ENCODE results near the gene UBTD2. TPM values are rescaled to one million over a fixed set of nuclear protein-coding genes. Genes with fewer than 3 reads are reported as not detected.
"Not testable (repeated sequence)": the region's sequence is repeated elsewhere in the genome, so short reads cannot be mapped to it uniquely, and the experiment has no call there.

UBTD2 gene, protein sequence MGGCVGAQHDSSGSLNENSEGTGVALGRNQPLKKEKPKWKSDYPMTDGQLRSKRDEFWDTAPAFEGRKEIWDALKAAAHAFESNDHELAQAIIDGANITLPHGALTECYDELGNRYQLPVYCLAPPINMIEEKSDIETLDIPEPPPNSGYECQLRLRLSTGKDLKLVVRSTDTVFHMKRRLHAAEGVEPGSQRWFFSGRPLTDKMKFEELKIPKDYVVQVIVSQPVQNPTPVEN
- 1 to 10 TPM; 7.9 to 8.3 TPM for total RNA-seq

GRCh38 chr5:172283020-172283861, at the start of gene UBTD2:
Gene UBTD2 (minus strand): TSS chr5:172283764. CDS start chr5:172283665, 99 bp downstream.
- H3K4me3 Mint-ChIP-seq, result peak within 1 kb of the TSS; percentile 84
- ChIA-PET POLR2A (interaction anchor here (0.6 to 1.5 kb wide), 12 partner anchors 10 to 890 kb away, joined by 3 to 7 read pairs (median 3); partner anchors contain the start of genes FBXW11 and STK10), CTCF (interaction anchor here (0.7 to 2.9 kb wide), 29 partner anchors 8 to 375 kb away, joined by 3 to 32 read pairs (median 4); partner anchors contain the start of genes EFCAB9, FBXW11 and STK10)
- H3K9me3 Mint-ChIP-seq, result no peaks in the 10 kb centered on the region
- peaks cover 21% of the 10 kb centered on the region for H3K4me1 Mint-ChIP-seq (ENCODE audit: low read depth)
- intact Hi-C loops (cut with micrococcal nuclease), result loop anchor here (5.0 kb wide), 2 partner anchors 96 to 171 kb away; partner anchors contain the start of gene STK10
- H3K36me3 Mint-ChIP-seq (ENCODE audit: low read depth), result peaks cover 5% of the 10 kb centered on the region
- peak; percentile 82 for ATAC-seq
- no peaks in the 10 kb centered on the region for H3K27me3 Mint-ChIP-seq
- H3K27ac Mint-ChIP-seq, result peak within 1 kb of the TSS; percentile 81
- TF ChIP-seq, protein P1, sequence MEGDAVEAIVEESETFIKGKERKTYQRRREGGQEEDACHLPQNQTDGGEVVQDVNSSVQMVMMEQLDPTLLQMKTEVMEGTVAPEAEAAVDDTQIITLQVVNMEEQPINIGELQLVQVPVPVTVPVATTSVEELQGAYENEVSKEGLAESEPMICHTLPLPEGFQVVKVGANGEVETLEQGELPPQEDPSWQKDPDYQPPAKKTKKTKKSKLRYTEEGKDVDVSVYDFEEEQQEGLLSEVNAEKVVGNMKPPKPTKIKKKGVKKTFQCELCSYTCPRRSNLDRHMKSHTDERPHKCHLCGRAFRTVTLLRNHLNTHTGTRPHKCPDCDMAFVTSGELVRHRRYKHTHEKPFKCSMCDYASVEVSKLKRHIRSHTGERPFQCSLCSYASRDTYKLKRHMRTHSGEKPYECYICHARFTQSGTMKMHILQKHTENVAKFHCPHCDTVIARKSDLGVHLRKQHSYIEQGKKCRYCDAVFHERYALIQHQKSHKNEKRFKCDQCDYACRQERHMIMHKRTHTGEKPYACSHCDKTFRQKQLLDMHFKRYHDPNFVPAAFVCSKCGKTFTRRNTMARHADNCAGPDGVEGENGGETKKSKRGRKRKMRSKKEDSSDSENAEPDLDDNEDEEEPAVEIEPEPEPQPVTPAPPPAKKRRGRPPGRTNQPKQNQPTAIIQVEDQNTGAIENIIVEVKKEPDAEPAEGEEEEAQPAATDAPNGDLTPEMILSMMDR (IDR thresholded peaks at IDR 0.05), result peak; percentile 76
- DNase-seq, result peak; percentile 82

DNA sequence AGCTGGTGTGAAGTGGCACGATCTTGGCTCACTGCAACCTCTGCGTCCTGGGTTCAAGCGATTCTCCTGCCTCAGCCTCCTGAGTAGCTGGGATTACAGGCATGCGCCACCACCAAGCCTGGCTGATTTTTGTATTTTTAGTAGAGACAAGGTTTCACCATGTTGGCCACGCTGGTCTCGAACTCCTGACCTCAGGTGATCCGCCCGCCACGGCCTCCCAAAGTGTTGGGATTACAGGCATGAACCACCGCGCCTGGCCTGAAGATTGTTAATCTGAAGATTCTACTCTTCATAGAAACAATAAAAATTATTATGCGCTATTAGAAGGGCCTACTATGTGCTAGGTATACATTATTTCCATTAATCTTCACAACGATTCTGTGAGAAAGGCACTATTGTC, 43.3 kb upstream of the UBTD2 start:
- H3K9me3 Mint-ChIP-seq, H3K4me3 Mint-ChIP-seq: not testable (repeated sequence)

DNA sequence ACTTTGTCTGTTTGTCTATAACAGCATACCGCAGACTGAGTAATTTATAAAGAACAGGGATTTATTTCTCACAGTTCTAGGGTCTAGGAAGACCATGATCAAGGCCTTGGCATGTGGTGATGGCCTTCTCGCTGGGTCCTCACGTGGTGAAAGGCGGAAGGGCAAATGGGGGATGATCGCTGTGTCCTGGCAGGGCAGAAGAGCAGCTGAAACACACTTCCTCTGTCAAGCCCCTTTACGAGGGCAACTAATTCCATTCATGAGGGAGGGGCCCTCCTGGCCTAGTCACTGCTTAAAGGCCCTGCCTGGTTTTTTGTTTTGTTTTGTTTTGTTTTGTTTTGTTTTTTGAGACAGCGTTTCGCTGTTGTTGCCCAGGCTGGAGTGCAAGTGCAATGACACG, 41.9 kb upstream of the UBTD2 start:
- DNase-seq (no peak), ATAC-seq (no peak)
- POLR2A ChIA-PET, result no interaction called here
- no peaks in the 10 kb centered on the region for H3K27me3 Mint-ChIP-seq
- H3K4me1 Mint-ChIP-seq (ENCODE audit: low read depth), result peaks cover 3% of the 10 kb centered on the region
- intact Hi-C loops (cut with micrococcal nuclease), result no loop called here
- TF ChIP-seq, protein P1 (IDR thresholded peaks at IDR 0.05), result no peak
- H3K27ac Mint-ChIP-seq, result no peak overlapping the region
- H3K9me3 Mint-ChIP-seq, result no peaks in the 10 kb centered on the region
- CTCF ChIA-PET, result no interaction called here
- H3K36me3 Mint-ChIP-seq (ENCODE audit: low read depth), result no peaks in the 10 kb centered on the region
- no peak overlapping the region for H3K4me3 Mint-ChIP-seq

More for the DNA sequence above, 43.3 kb upstream of the UBTD2 start:
- DNase-seq; H3K27me3 Mint-ChIP-seq; H3K4me1 Mint-ChIP-seq (ENCODE audit: low read depth); intact Hi-C loops (cut with micrococcal nuclease); POLR2A ChIA-PET; CTCF ChIA-PET; H3K36me3 Mint-ChIP-seq (ENCODE audit: low read depth); H3K27ac Mint-ChIP-seq; ATAC-seq: not testable (repeated sequence)

DNA sequence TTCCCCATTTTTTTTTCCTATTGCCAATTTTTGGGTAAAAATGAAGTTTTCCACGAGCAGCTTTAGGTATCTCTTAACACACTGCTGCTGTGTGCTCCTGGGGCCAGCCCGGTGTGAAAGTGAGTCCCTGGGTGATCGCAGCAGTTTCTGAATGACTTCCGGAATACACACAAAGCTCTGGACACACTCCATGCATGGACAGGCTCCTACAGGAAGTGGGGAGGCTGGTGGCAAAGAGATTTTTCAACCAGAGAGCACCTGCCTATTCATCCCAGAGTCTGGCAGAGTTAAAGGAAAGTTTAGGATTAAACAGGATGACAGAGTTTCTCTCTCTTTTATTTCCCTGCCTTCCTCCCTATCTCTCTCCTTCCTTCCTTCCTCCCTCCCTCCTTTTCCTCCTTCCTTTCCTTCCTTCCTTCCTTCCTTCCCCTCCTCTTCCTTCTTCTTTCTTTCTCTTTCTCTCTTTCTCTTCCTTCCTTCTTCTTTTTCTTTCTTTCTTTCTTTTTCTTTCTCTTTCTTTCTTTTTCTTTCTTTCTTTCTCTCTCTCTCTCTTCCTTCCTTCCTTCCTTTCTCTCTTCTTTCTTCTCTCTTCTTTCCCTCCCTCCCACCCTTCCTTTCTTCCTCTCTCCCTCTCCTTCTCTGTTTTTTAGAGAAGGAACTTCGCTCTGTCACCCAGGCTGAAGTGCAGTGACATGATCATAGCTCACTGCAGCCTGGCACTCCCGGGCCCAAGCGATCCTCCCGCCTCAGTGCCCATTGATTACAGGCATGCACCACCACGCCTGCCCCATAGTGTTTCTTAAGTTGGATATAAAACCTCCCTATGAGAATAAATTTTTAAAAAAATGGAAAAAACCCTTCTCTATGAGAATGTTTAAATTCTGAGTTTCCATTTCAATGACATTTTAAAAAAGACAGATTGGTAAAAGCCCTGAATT, 38.7 kb upstream of the UBTD2 start:
- no peak for ATAC-seq
- TF ChIP-seq, protein P1 (IDR thresholded peaks at IDR 0.05), result peak; percentile 13
- CTCF ChIA-PET, result interaction anchor here (0.8 kb wide), 1 partner anchor 11 kb away, joined by 3 read pairs; no protein-coding TSS in a partner anchor
- H3K4me1 Mint-ChIP-seq (ENCODE audit: low read depth), result peaks cover 3% of the 10 kb centered on the region
- no peak for DNase-seq
- H3K9me3 Mint-ChIP-seq, result no peaks in the 10 kb centered on the region
- POLR2A ChIA-PET, result no interaction called here
- H3K27ac Mint-ChIP-seq, result no peak overlapping the region
- no peaks in the 10 kb centered on the region for H3K36me3 Mint-ChIP-seq (ENCODE audit: low read depth)
- no peaks in the 10 kb centered on the region for H3K27me3 Mint-ChIP-seq
- intact Hi-C loops (cut with micrococcal nuclease), result no loop called here
- no peak overlapping the region for H3K4me3 Mint-ChIP-seq

DNA sequence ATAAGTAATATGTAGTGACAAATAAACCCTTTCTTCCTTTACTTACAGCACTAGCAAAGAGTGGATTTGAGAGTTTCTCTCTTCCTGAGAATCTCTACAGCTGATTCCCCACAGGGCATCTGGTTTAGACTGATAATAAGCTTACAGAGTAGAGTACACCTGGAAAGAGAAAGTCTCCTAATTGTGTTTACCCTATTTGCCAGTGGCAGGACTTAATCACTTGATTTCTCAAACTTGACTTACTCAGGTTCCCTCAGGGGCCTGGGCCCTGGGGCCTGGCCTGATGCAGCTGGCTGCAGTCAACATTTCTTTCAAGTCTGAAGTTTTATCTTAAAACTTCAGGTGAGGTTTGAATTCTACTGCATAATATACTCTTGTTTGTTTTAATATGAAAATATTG, 38.0 kb upstream of the UBTD2 start:
- no peak for ATAC-seq
- Mint-ChIP-seq H3K4me3 (no peak overlapping the region), H3K27ac (no peak overlapping the region), H3K4me1 (ENCODE audit: low read depth) (peaks cover 3% of the 10 kb centered on the region), H3K27me3 (no peaks in the 10 kb centered on the region), H3K9me3 (no peaks in the 10 kb centered on the region), H3K36me3 (ENCODE audit: low read depth) (no peaks in the 10 kb centered on the region)
- POLR2A ChIA-PET, result no interaction called here
- CTCF ChIA-PET, result interaction anchor here (0.8 kb wide), 1 partner anchor 12 kb away, joined by 3 read pairs; no protein-coding TSS in a partner anchor
- TF ChIP-seq, protein P1 (IDR thresholded peaks at IDR 0.05), result no peak
- intact Hi-C loops (cut with micrococcal nuclease), result no loop called here
- DNase-seq, result no peak
